ENCODE results near the gene CTNNBL1. TPM values are rescaled to one million over a fixed set of nuclear protein-coding genes. Genes with fewer than 3 reads are reported as not detected.
A peak's percentile ranks its signal among the peaks of the same experiment; 100 is the strongest.

The CTNNBL1 gene
- total RNA-seq, 1 donor from 2014 or later: 60.0 TPM

- no peak for DNase-seq (ENCODE audit: extremely low spot score, unreplicated experiment)
- no peaks in the 10 kb centered on the region for H3K27me3 Mint-ChIP-seq
- H3K4me1 Mint-ChIP-seq (ENCODE audit: unreplicated experiment): peaks cover 25% of the 10 kb centered on the region
- no peak for TF ChIP-seq CTCF (conservative IDR thresholded peaks at IDR 0.05)
- H3K36me3 Mint-ChIP-seq: peaks cover 3% of the 10 kb centered on the region
- no peaks in the 10 kb centered on the region for H3K9me3 Mint-ChIP-seq
- no peak overlapping the region for H3K27ac Mint-ChIP-seq
- H3K4me3 Mint-ChIP-seq: no peak overlapping the region
Observed at GRCh38 chr20:37878835-37879599, 185.2 kb downstream of the CTNNBL1 start.

DNA sequence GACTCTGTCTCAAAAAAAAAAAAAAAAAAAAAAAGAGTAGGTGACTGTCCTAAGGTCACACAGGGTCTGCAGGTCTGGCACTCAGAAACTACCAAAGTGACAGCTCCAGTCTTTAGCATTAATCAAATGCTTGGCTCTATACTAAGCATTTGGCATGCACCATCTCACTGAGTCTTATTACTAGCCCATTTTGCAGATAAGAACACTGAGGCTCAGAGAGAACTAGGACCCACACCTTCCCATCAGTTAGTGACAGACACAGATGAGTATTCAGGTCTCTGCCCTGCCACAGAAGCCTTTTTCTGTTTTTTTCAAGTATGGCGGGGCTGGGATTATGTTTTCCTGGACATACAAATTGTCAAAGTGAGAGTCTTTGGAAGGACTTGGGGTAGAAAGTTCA lies 186.0 kb downstream of the CTNNBL1 start:
- H3K4me3 Mint-ChIP-seq: no peak overlapping the region
- H3K27ac Mint-ChIP-seq: no peak overlapping the region
- DNase-seq (ENCODE audit: extremely low spot score, unreplicated experiment): no peak
- H3K4me1 Mint-ChIP-seq (ENCODE audit: unreplicated experiment): peaks cover 25% of the 10 kb centered on the region
- H3K9me3 Mint-ChIP-seq: no peaks in the 10 kb centered on the region
- no peak for TF ChIP-seq CTCF (conservative IDR thresholded peaks at IDR 0.05)
- no peaks in the 10 kb centered on the region for H3K27me3 Mint-ChIP-seq
- no peaks in the 10 kb centered on the region for H3K36me3 Mint-ChIP-seq

DNA sequence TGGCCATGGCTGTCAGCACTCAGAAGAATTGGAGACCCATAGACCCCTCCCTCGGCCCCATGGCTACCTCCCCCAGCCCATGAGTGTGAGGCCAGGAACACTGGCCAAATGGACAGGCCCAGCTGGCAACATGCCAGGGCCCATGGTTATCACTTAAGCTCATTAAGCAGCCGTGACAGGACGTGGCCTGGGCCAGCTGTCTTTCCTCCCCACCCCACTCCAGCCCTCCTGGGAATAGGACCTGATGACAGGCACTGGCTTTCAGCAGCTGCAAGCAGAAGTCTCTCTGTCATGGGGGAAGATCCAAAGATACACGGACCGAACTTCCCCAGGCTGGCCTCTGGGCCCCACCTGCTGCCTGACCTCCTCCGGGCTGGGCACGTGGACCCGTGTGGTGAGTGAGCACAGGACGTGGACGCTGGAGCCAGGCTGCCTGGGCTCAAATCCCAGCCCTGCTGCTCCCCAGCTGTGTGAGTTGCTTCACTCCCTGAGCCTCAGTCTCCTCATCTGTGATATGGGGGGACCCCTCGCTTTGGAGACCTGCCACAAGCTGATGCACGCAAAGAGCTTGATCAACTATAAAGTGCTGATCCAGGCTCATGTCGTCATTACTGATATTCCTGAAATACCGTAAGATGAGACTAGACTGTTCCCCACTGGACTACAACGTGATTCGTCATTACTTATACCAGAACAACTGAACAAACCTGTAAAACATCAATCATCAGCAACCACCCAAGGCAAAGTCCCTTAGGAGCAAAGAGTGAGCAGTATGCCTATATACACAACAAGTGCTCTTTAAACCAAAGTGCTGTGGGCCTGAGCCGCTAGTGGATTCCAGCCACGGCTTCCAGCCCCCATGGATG lies 187.1 kb downstream of the CTNNBL1 start:
- no peak for TF ChIP-seq CTCF (conservative IDR thresholded peaks at IDR 0.05)
- Mint-ChIP-seq H3K36me3 (no peaks in the 10 kb centered on the region), H3K9me3 (no peaks in the 10 kb centered on the region), H3K27me3 (no peaks in the 10 kb centered on the region), H3K4me1 (ENCODE audit: unreplicated experiment) (peaks cover 28% of the 10 kb centered on the region), H3K4me3 (peak overlapping the region; percentile 5), H3K27ac (peak overlapping the region; percentile 42)
- DNase-seq (ENCODE audit: extremely low spot score, unreplicated experiment): no peak

DNA sequence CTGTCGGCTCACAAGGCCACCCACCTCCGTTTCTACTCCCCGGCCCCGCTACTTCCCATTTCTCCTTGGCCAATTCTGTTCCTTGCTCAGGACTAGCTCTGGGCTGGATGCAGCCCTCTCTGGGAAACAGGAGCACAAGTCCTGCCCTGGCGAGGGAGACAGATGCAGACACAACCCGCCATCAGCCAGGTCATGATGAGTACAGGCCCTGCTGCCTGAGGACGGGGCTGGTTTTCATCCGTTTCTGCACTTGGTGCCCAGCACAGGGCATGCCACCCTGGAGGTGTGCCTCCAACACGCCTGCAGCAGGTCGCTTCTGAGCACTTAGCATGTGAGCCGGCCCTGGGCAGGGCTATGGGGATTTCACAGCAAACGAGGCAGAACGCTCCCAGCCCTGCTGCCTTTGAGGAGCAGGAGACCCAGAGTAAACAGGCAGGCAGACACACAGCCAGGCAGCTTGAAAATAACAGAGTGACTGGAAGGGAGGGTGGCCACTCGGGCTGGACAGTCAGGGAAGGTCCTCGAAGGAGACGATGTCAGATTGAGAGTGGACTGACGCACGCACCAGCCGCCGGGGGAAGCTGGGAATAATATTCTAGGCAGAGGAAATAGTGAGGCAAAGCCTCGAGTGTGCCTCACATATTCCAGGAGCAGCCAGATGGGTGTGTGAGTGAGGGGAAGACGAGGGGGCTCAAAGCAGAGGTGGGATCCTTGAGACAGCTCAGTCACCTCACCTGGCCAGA lies 187.9 kb downstream of the CTNNBL1 start:
- no peak for DNase-seq (ENCODE audit: extremely low spot score, unreplicated experiment)
- H3K4me1 Mint-ChIP-seq (ENCODE audit: unreplicated experiment): peaks cover 29% of the 10 kb centered on the region
- no peaks in the 10 kb centered on the region for H3K36me3 Mint-ChIP-seq
- no peaks in the 10 kb centered on the region for H3K9me3 Mint-ChIP-seq
- H3K27ac Mint-ChIP-seq: peak overlapping the region; percentile 42
- no peak for TF ChIP-seq CTCF (conservative IDR thresholded peaks at IDR 0.05)
- no peaks in the 10 kb centered on the region for H3K27me3 Mint-ChIP-seq
- H3K4me3 Mint-ChIP-seq: no peak overlapping the region

DNA sequence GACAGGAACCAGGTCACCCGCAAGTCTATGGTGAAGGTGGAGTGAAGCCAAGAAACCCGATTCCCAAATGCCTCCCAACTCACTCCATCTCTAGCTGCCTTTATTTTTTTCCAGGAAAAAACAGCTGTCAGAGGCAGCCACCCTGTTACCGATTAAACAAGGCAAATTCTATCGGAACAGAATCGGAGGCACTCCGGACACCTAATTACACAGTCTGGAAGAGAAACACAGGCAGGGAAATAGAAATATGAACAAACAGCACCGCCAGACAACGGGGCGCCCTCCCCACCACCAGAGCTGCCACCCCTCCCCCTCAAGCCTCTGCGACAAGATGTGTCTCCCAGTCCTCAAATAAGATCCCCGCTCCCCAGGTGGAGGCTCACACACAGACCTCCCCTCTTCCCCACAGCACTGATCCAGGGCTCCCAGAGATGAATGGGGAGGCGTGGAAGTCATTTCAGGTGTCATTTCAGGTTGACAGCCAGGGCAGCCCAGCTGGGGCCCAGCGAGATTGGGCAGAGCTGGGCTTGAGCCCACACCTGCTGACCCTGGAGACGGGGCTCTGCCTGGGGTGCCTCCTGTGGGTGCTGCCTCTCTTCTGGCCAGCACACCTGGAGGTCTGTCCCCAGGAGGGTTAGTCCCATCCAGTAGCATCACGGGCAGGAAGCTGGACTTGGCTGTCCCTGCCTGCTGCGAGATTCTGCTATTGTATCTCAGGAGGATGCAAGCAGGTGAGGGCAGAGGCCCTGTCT lies 189.3 kb downstream of the CTNNBL1 start:
- no peak overlapping the region for H3K4me3 Mint-ChIP-seq
- no peak overlapping the region for H3K27ac Mint-ChIP-seq
- H3K4me1 Mint-ChIP-seq (ENCODE audit: unreplicated experiment): peaks cover 36% of the 10 kb centered on the region
- TF ChIP-seq CTCF (conservative IDR thresholded peaks at IDR 0.05): no peak
- H3K36me3 Mint-ChIP-seq: no peaks in the 10 kb centered on the region
- H3K9me3 Mint-ChIP-seq: no peaks in the 10 kb centered on the region
- no peak for DNase-seq (ENCODE audit: extremely low spot score, unreplicated experiment)
- H3K27me3 Mint-ChIP-seq: peaks cover 5% of the 10 kb centered on the region

Data from type B pancreatic cell (in vitro differentiated cells).